HS-27A (cell line): ENCODE results near the gene CCDC116.
A peak's percentile ranks its signal among the peaks of the same experiment; 100 is the strongest.
"Not testable (repeated sequence)": the region's sequence is repeated elsewhere in the genome, so short reads cannot be mapped to it uniquely, and the experiment has no call there.

ENCODE experiments used
- DNase-seq: peaks from one replicate; pipeline ENCODE4 v3.0.0-alpha.2; 2012; ENCODE audit warnings: low read depth, missing footprints

The CCDC116 gene

GRCh38 chr22:21609556-21610157 lies 22.9 kb upstream of the CCDC116 start:
- DNase-seq, result not testable (repeated sequence)

- DNase-seq, result no peak
Measured at GRCh38 chr22:21611210-21611977, 21.2 kb upstream of the CCDC116 start.

DNA sequence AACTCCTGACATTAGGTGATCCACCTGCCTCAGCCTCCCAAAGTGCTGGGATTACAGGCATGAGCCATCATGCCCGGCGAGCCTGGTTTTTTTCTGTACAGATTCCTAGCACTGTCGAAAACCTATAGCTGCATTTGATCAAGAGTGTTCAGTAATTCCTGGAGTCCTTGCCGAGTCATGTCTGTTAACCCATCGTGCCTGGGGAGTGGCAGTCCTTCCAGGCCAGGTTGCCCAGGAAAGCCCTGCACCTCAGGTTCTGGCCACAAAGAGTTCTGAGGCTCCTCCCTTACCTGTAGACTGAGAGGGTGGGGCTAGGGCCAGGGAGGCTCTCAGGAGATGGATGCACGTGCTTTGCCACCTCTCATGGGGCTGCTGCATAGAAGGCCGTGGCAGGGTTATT lies 19.7 kb upstream of the CCDC116 start:
- no peak for DNase-seq

DNA sequence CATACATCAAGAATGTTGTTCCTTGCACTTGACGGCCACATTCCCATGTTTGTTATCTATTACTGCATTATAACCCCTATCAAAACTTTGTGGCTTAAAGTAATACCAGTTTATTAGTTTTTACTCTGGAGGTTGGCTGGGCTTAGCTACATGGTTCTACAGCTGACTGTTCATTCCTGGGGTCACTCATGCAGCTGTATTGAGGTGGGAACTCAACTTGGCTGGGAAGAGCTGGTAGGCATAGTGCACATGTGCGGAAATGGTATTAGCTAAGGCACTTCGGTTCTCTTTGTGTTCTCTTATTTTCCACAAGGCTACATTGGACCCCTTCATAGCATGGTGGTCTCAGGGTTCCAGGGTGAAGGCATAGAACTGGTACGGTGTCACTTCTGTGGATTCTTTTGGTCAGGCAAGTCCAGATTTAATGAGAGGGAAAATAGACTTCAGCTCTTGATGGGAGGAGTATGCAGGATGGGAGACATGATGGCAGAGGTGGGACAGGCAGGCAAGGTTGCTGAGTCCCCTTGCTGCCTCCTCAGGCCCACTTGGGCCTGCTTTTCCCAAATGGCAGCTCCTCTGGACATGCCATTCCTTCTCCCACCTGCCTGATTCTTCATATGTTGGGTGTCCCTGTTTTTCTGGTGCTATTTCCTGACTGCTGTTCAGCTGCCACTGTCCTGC lies 18.9 kb upstream of the CCDC116 start:
- no peak for DNase-seq

DNA sequence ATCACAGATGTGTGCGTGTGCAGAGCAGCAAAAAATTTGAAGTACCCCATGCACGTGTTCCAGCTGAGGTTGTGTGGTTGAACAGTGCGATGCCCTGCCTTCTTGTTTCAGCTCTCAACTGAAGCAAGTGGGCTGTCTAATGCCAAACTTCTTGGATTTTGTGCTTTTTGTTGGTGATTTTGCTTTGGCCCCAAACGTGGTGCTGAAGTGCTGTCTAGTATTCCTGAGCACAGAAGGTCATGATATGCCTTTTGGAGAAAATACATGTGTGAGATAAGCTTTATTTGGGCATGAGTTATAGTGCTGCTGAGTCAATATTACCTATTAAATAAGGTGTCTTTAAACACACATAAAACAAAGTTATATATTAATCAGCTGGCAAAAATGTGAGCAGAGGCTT lies 16.8 kb upstream of the CCDC116 start:
- DNase-seq, result no peak

DNA sequence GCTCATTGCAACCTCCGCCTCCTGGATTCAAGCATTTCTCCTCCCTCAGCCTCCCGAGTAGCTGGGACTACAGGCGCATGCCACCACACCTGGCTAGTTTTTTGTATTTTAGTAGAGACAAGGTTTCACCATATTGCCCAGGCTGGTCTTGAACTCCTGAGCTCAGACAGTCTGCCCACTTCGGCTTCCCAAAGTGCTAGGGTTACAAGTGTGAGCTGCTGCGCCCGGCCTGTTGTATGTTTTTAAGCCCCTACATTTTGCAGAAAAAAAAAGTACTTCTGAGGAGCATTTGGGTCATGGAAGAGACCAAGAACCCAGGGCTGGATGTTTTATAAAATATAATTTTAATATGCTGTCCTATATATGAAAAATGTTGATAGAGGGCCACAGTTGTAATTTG lies 15.2 kb upstream of the CCDC116 start:
- DNase-seq, result not testable (repeated sequence)

DNA sequence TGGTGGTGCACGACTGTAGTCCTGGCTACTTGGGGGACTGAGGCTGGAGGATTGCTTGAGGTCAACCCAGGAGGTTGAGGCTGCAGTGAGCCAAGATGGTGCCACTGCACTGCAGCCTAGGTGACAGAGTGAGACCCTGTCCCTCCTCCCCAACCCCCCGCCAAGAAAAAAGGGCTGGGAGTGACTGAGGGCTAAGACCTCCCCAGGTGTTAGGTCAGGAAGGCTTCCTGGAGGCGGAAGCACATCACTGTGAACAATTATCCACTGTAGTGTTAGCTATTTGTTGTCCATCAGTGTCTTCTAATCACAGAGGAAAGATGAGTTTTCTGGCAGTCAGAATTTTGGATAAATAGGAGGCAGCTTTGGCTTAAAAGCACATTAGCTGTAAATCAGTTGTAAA lies 11.5 kb upstream of the CCDC116 start:
- DNase-seq, result no peak

DNA sequence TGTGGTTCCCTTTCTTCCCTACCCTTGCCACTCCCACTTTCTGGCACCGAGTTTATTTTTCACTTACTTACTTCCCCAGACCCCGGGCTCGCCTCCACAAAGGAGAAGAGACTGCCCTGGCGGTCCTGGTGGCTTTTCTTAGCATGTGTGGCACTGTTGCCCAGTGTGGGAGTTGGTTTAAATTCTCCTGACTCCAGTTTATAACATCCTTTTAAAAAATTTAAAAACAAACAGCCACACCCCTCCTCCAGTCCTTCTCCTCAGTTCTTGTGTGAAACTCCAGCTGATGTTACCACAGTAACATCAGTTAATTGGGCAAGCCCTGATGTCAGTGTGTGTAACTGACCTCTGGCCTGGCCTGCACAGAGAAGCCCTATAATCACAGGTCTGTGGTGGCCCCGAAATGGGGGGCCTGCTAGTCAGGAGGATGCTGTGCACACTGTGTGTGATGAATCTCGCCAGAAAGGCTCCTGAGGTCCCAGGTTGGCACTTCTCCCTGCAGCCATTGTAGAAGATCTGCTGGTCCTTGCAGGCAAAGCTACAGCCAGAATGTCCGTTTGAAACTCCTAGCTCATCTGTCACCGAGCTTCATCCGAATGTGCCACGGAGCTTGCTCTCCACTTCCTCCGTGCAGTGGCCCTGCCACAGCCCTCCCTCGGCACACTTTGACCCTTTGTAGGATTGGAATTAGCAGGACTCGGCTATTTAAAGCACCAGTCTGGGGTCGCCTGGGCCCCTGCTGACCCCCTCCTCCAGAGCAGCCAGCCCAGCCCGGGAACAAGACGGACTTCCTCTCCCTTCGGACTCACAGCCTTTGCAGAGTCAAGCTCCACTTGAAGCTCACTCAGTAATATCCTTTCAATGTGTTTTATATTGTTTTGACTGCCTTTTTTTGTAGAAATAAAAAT lies 10.3 kb upstream of the CCDC116 start:
- no peak for DNase-seq

- DNase-seq, result no peak
Measured at GRCh38 chr22:21622919-21623647, 9.5 kb upstream of the CCDC116 start.

- no peak for DNase-seq
Measured at GRCh38 chr22:21623648-21623970, 9.0 kb upstream of the CCDC116 start.

DNA sequence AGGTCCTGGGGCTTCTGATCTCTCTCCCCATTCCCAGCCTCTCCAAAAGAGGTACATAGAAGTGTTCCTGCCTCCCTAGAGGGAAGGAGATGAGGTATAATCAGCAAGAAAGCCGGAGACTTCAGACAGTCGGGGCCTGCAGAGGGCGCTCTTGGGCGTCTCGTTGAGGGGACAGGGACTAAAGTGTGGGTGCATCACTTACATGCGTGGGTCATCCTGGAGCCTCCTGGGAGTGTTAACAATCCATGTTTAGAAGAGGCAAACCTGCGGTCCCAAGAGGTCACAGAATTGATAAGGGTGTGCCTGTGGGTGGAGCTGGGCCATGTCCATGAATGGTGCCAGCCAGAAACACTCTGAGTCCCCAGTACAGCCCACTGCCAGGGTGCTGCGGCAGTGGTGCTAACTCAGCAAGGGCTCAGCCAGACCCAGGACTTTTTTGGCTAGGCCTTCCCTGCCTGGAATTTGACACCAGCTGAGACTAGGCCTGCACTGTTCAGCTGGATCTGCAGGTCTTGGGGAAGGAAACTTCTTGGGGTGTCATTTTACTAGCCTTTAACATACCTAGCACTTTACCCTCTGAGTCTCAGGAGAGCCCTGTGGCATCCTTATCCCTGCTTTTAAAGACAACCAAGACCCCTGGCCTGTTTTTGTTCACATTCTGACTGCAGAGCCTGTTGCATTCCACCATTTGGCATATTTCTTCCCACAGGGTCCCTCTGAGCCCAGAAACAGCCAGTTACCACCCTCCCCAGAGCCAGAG lies 8.3 kb upstream of the CCDC116 start:
- DNase-seq, result no peak

DNA sequence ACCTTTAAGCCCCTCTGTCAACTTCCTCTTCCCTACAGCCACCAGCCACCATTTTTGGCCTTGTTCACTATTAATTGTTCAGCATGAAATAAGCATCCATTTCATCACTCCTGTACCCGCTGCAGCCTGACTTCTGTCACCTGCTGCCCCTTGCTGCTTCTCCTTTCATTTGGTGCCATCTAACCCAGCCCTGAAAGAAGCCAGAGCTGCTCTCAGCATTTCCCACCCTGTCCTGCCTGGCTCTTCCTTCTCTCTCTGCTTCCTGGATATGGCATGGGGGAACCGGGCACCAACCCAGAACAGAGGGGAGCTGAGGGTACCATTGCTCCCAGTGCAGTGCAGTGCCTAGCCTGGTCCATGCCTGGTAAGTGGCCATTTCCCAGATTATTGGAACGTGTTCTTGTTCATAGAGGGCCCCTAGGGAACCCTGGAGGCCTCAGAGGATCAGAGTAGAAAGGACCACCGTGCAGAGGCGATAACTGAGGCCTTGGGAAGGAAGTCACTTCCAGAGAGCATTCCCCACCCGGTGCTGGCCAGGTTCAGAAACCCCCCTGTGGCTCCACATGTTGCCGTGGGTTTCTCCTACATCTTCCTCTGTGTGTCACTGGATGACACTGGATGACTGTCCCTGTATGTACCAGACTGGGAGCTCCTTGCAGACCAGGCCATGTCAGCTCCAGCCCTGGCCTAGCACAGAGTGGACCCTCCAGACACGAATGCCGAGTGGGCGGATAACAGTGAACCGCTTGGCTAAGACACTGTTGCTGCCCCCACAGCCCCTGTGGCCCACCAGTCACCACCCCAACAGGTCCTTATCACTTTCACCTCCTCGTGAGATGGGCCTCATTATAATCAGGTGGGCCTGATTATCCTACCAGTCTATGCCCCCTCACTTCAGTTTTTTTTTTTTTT lies 7.4 kb upstream of the CCDC116 start:
- no peak for DNase-seq

DNA sequence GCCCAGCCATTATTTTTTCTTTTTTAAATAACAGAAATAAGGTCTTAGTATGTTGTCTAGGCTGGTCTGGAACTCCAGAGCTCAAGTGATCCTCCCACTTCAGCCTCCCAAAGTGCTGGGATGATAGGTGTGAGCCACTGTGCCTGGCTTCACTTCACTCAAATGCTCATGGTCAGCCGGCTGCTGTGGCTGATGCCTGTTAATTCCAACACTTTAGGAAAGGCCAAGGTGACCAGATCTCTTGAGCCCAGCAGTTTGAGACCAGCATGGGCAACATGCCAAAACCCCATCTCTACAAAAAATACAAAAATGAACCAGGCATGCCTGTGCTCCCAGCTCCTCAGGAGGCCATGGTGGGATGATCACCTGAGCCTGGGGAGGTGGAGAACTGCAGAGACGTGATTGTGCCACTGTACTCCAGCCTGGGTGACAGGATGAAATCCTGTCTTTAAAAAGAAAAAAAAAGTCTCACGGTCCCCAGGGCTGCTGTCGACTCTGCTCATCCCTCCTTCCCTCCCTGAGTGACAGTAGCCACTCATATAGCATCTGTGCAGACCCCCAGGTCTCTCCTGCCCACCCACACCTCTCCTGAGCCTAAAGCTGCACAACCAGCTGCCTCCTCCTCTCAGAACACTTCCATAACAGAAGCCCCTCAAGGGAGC lies 6.4 kb upstream of the CCDC116 start:
- DNase-seq, result no peak

DNA sequence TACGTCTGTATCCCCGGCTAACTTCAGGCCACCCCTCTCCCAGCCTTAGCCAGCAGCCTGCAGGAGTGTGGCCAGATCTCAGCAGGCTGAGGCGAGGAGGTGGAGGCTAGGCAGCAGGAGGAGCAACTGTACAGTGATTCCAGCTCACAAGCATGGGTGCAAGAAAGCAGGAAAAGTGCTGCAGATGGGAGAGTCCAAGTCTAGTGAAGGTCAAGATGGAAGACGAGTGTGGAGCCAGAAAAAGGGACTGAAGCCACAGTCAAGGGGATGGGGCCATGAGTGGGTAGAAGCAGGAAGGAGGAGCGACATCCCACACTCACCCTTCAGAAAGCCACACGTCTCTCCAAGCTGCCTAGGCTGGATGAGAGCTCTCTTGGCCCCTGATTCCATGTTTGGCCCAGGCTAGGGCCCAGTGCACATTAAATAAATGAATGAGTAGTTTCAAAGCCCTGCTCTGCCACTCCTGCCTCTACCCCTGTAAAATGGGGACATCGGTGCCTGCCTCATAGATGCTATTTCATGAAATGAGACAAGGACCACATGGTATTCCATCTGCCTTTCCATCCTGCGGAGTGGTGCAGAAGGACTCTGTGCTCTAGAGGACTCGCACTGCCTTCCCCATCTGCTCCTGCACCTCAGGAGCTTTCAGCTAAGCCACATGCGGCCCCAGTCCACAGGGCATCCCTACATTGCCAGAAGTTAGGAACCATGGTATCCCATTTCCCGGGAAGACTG lies 5.7 kb upstream of the CCDC116 start:
- no peak for DNase-seq

- no peak for DNase-seq
Measured at GRCh38 chr22:21628386-21629254, 3.9 kb upstream of the CCDC116 start.

DNA sequence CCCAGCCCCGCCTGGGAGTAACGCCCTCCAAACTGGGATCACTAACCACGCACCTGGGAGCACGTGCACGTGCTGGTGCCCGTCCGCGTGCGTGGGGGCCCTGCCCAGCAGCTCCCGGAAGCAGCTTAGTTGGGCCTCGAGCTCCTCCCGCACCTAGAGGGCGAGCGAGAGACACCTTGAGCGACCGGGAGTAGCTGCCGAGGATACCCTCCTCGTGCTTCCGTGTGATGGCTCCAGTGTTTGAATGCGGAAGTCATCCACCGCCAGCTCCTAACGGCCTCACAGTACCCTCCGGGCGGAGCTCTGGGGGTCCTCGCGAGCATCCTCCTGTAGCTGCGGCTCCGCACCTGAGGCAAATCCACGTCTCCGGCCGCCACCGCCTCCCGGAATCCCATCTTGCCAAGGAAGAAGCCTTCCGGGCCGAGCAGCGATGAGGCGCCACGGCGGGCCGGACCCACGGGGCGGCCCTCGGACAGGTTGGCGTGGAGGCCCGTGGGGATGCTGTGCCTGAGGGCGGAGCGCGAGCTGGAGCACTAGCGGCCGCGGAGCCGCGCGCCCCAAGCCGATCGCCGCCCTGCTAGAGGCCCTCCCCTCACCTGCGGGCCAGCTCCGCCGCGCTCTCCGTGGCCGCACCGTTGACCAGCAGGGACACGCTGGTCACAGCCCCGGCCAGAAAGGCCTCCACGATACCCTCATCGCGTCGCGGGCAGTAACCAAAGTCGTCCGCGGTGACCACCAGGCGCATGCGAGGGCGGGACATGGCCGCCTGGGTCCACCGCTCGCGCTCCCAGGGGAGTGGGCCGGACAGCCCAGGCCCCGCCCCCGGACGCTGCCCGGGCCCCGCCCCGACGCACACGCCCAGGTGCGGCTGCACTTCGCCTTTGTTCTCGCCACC lies 3.1 kb upstream of the CCDC116 start, which contains the start of gene YDJC:
Gene YDJC (minus strand): TSS at position 768 of the 895 bp plus-strand sequence. CDS start 8 bp downstream, at position 760.
- peak; percentile 54 for DNase-seq
